ENCODE results near the gene DEGS1.

DEGS1 gene

GRCh38 chr1:224182866-224183590 is at the start of gene DEGS1:
Gene DEGS1, plus strand, starts transcription at chr1:224183240. Its CDS starts 97 bp downstream, at chr1:224183337.
- DNase-seq (ENCODE audit: low spot score), result peak; percentile 95

GRCh38 chr1:224133741-224134299 is 49.2 kb upstream of the DEGS1 start:
- DNase-seq (ENCODE audit: low spot score), result no peak

GRCh38 chr1:224137518-224137917 is 45.5 kb upstream of the DEGS1 start:
- DNase-seq (ENCODE audit: low spot score), result no peak

- no peak for DNase-seq (ENCODE audit: low spot score)
These were observed 44.8 kb upstream of the DEGS1 start for GRCh38 chr1:224138198-224138597.

GRCh38 chr1:224141693-224142092 is 41.3 kb upstream of the DEGS1 start:
- no peak for DNase-seq (ENCODE audit: low spot score)

- no peak for DNase-seq (ENCODE audit: low spot score)
These were observed 33.3 kb upstream of the DEGS1 start for GRCh38 chr1:224149709-224150108.

GRCh38 chr1:224151117-224151516 is 31.9 kb upstream of the DEGS1 start:
- DNase-seq (ENCODE audit: low spot score), result no peak

GRCh38 chr1:224157316-224157715 is 25.7 kb upstream of the DEGS1 start:
- DNase-seq (ENCODE audit: low spot score), result no peak

GRCh38 chr1:224159541-224159940 is 23.5 kb upstream of the DEGS1 start:
- no peak for DNase-seq (ENCODE audit: low spot score)

- no peak for DNase-seq (ENCODE audit: low spot score)
These were observed 22.8 kb upstream of the DEGS1 start for GRCh38 chr1:224160171-224160682.

GRCh38 chr1:224162768-224163167 is 20.3 kb upstream of the DEGS1 start:
- DNase-seq (ENCODE audit: low spot score), result no peak

- DNase-seq (ENCODE audit: low spot score), result no peak
These were observed 19.7 kb upstream of the DEGS1 start for GRCh38 chr1:224163311-224163710.

- peak; percentile 53 for DNase-seq (ENCODE audit: low spot score)
These were observed 14.1 kb upstream of the DEGS1 start for GRCh38 chr1:224168859-224169380.

GRCh38 chr1:224169718-224170270 is 13.2 kb upstream of the DEGS1 start:
- no peak for DNase-seq (ENCODE audit: low spot score)

- no peak for DNase-seq (ENCODE audit: low spot score)
These were observed 12.7 kb upstream of the DEGS1 start for GRCh38 chr1:224170343-224170742.

- DNase-seq (ENCODE audit: low spot score), result peak; percentile 42
These were observed 12.1 kb upstream of the DEGS1 start for GRCh38 chr1:224170748-224171478.

- no peak for DNase-seq (ENCODE audit: low spot score)
These were observed 10.8 kb upstream of the DEGS1 start for GRCh38 chr1:224172229-224172628.

- no peak for DNase-seq (ENCODE audit: low spot score)
These were observed 9.5 kb upstream of the DEGS1 start for GRCh38 chr1:224173523-224173922.

GRCh38 chr1:224175617-224176016 is 7.4 kb upstream of the DEGS1 start:
- DNase-seq (ENCODE audit: low spot score), result no peak

GRCh38 chr1:224177356-224177999 is 5.6 kb upstream of the DEGS1 start:
- DNase-seq (ENCODE audit: low spot score), result no peak

GRCh38 chr1:224178894-224179293 is 4.1 kb upstream of the DEGS1 start:
- DNase-seq (ENCODE audit: low spot score), result no peak

All from AG08395 (cell line).